Fibroblast of lung (primary cell): ENCODE data around the gene FHL2. TPM values are rescaled to one million over a fixed set of nuclear protein-coding genes. Genes with fewer than 3 reads are reported as not detected.

ENCODE experiments used
- DNase-seq, 2 donors: peaks; one replicate each; pipeline versions ENCODE4 v3.0.0 to v3.0.0-alpha.2; 2010; ENCODE audit warnings: low read depth in 2 of 2
- H2AFZ ChIP-seq: 2 replicates; pipeline ENCODE4 v1.5.1; 2012; ENCODE audit warnings: low read length, control low read depth, inconsistent platforms
- H3K27ac ChIP-seq: 2 replicates; pipeline ENCODE4 v1.5.1; 2011; ENCODE audit warnings: low read length, control low read depth; ENCODE audit not compliant: insufficient read depth
- H3K27me3 ChIP-seq: 2 replicates; pipeline ENCODE4 v1.5.1; 2011; ENCODE audit warnings: mild to moderate bottlenecking, low read length; ENCODE audit not compliant: control insufficient read depth, insufficient read depth
- H3K36me3 ChIP-seq: 2 replicates; pipeline ENCODE4 v1.5.1; 2011; ENCODE audit warnings: low read length; ENCODE audit not compliant: control insufficient read depth, insufficient read depth
- H3K4me1 ChIP-seq: 2 replicates; pipeline ENCODE4 v1.5.1; 2011; ENCODE audit warnings: low read length; ENCODE audit not compliant: control insufficient read depth, insufficient read depth; ENCODE audit errors: extremely low read depth
- H3K4me2 ChIP-seq: 2 replicates; pipeline ENCODE4 v1.5.1; 2011; ENCODE audit warnings: low read length, control low read depth; ENCODE audit not compliant: insufficient read depth; ENCODE audit errors: extremely low read depth
- H3K4me3 ChIP-seq, 4 experiments: fragments of 200-600 bp in 1 of 4; sonication (generic) in 1 of 4; replicated peaks in 1 of 4; 2 replicates each; pipeline ENCODE4 v1.5.1; 2011 to 2016; ENCODE audit warnings: low read length in 4 of 4, low read depth in 3 of 4, mild to moderate bottlenecking in 3 of 4, control low read depth in 2 of 4, inconsistent platforms in 1 of 4, mixed read lengths in 1 of 4; ENCODE audit not compliant: insufficient read depth in 1 of 4; ENCODE audit errors: control extremely low read depth in 1 of 4
- H3K79me2 ChIP-seq: 2 replicates; pipeline ENCODE4 v1.5.1; 2012; ENCODE audit warnings: mild to moderate bottlenecking, low read length, inconsistent platforms; ENCODE audit not compliant: control insufficient read depth, insufficient read depth
- H3K9ac ChIP-seq: 2 replicates; pipeline ENCODE4 v1.5.1; 2011; ENCODE audit warnings: mild to moderate bottlenecking, low read length, control low read depth; ENCODE audit not compliant: insufficient read depth
- H3K9me3 ChIP-seq: 2 replicates; pipeline ENCODE4 v1.5.1; 2012; ENCODE audit warnings: low read depth, low read length; ENCODE audit not compliant: control insufficient read depth, insufficient read depth
- H4K20me1 ChIP-seq: 2 replicates; pipeline ENCODE4 v1.5.1; 2011; ENCODE audit warnings: low read length; ENCODE audit not compliant: control insufficient read depth, insufficient read depth; ENCODE audit errors: extremely low read depth
- CTCF ChIP-seq, 2 donors: IDR thresholded peaks in 1 of 2; conservative IDR thresholded peaks in 1 of 2; 1 replicate in 1 of 2; 2 replicates in 1 of 2; pipeline ENCODE4 v1.5.1; 2011 to 2012; ENCODE audit warnings: low read length in 2 of 2, control low read depth in 1 of 2, inconsistent platforms in 1 of 2, low read depth in 1 of 2, mild to moderate bottlenecking in 1 of 2
- EZH2 ChIP-seq: IDR thresholded peaks from 2 replicates; pipeline ENCODE4 v1.5.1; 2012; ENCODE audit warnings: low read length, control low read depth, mild to moderate bottlenecking; ENCODE audit errors: missing control alignments
- polyA plus RNA-seq, 2 donors: library from polyadenylated mRNA; depleted of rRNA in 1 of 2; stranded (reverse) in 1 of 2; unstranded in 1 of 2; fragments of >200 nt; gene quantifications; 2 replicates each; pipeline ENCODE4 v1.2.1, GENCODE V29; 2011 to 2012; ENCODE audit warnings: missing spikeins in 1 of 2
- total RNA-seq: library from RNA; depleted of rRNA; stranded (reverse); fragments of >200 nt; gene quantifications from 2 replicates; pipeline ENCODE4 v1.2.1, GENCODE V29; 2014

The FHL2 gene
- total and polyA plus RNA-seq, 2 donors (not counting 1 experiment from before 2014, with no cell fraction given) = 144 to 421 TPM

DNA sequence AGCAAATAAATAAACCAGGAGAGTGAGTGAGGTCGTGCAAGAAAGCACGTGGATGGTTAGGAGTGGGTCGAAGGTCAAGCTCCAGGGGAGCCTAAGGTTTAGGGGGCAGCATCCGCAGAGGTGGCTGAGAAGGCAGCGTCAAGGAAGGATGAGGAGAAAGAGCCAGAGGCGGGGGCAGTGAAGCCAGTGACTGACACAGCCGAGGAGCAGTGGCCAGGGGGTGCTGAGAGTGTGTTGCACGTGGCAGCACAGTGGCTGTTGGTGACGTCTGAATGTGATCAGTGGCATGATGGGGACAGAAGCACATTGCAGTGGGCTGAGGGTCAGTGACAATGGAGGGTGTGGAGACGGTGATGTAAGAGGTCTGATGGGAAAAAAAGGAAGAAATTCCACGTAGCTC, 13.7 kb upstream of the FHL2 start:
- H3K27ac ChIP-seq = no peak overlapping the region
- H3K27me3 ChIP-seq = peaks cover 8% of the 10 kb centered on the region
- TF ChIP-seq EZH2 = no peak
- TF ChIP-seq CTCF (conservative IDR thresholded peaks at IDR 0.05 in 1 of 2, IDR thresholded peaks at IDR 0.05 in 1 of 2; ENCODE audit: low read depth in 1 of 2, low read length in 2 of 2) = no peak

GRCh38 chr2:105411720-105412407, 13.0 kb upstream of the FHL2 start:
- Histone ChIP-seq H2AFZ (no peak overlapping the region), H3K4me2 (no peak overlapping the region), H3K9ac (no peak overlapping the region), H4K20me1 (no peaks in the 10 kb centered on the region), H3K9me3 (no peaks in the 10 kb centered on the region), H3K79me2 (no peaks in the 10 kb centered on the region), H3K4me1 (peaks cover 2% of the 10 kb centered on the region), H3K27me3 (peaks cover 8% of the 10 kb centered on the region), H3K36me3 (no peaks in the 10 kb centered on the region), H3K4me3 (no peak overlapping the region), H3K27ac (no peak overlapping the region)
- no peak for DNase-seq
- TF ChIP-seq EZH2 (no peak), CTCF (conservative IDR thresholded peaks at IDR 0.05 in 1 of 2, IDR thresholded peaks at IDR 0.05 in 1 of 2; ENCODE audit: low read depth in 1 of 2, low read length in 2 of 2) (no peak)

More for the DNA sequence above, 13.7 kb upstream of the FHL2 start:
- Histone ChIP-seq H3K9ac (no peak overlapping the region), H3K4me2 (no peak overlapping the region), H3K4me3 (no peak overlapping the region), H4K20me1 (no peaks in the 10 kb centered on the region), H3K79me2 (no peaks in the 10 kb centered on the region), H3K9me3 (no peaks in the 10 kb centered on the region), H3K36me3 (no peaks in the 10 kb centered on the region), H3K4me1 (peaks cover 2% of the 10 kb centered on the region), H2AFZ (no peak overlapping the region)
- DNase-seq = no peak

DNA sequence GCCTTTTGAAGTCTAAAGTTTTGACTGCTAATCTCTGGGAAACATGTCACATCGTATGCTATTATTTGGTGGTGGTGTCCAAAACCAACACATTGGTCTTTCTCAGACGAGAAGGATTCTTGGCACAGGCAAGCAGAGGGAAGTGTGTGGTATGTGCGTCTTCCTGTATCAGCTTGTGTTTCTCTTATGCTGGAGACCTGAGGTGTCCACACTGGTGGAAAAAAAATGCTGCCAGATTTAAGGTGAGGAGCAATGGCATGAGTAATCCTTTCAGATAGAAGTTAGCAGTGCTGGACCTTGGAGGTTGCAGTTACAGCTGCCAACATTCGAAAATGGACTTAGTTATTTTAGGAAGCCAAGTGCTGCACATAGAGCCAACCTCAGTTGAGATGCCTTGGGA, 11.7 kb upstream of the FHL2 start:
- H3K4me2 ChIP-seq = peak overlapping the region; percentile 32
- H3K27me3 ChIP-seq = peaks cover 7% of the 10 kb centered on the region
- H3K4me3 ChIP-seq = no peak overlapping the region
- no peaks in the 10 kb centered on the region for H3K79me2 ChIP-seq
- no peaks in the 10 kb centered on the region for H3K36me3 ChIP-seq
- H3K4me1 ChIP-seq = peaks cover 2% of the 10 kb centered on the region
- no peak overlapping the region for H3K9ac ChIP-seq
- H2AFZ ChIP-seq = no peak overlapping the region
- H3K27ac ChIP-seq = no peak overlapping the region
- TF ChIP-seq EZH2 (no peak), CTCF (conservative IDR thresholded peaks at IDR 0.05 in 1 of 2, IDR thresholded peaks at IDR 0.05 in 1 of 2; ENCODE audit: low read depth in 1 of 2, low read length in 2 of 2) (no peak)
- peak in 1 of 2 donors; percentile 98 for DNase-seq
- H4K20me1 ChIP-seq = no peaks in the 10 kb centered on the region
- H3K9me3 ChIP-seq = no peaks in the 10 kb centered on the region
